HepG2 (cell line): Measurements from ENCODE around the gene NKD2. TPM values are rescaled to one million over a fixed set of nuclear protein-coding genes. Genes with fewer than 3 reads are reported as not detected.

Experiments
- ATRX ChIP-seq: sonication (generic); formaldehyde crosslinking; IDR thresholded peaks from 2 replicates; pipeline ENCODE4 v1.4.0; 2020; ENCODE audit warnings: missing genetic modification reagents, borderline replicate concordance
- DR1 ChIP-seq: sonication (generic); formaldehyde crosslinking; IDR thresholded peaks from 2 replicates; pipeline ENCODE4 v1.8.0; 2021; ENCODE audit warnings: mild to moderate bottlenecking, missing genetic modification reagents, inconsistent platforms
- PTBP1 ChIP-seq: fragments of 200-400 bp; formaldehyde crosslinking; IDR thresholded peaks from 2 replicates; pipeline ENCODE4 v1.6.1; 2018; ENCODE audit warnings: low read length, low read depth; ENCODE audit not compliant: poor library complexity, severe bottlenecking
- ZNF318 ChIP-seq: sonication (generic); formaldehyde crosslinking; IDR thresholded peaks from 2 replicates; pipeline ENCODE4 v1.4.0; 2020; ENCODE audit warnings: mild to moderate bottlenecking, missing genetic modification reagents
- ZNF33A ChIP-seq: sonication (generic); formaldehyde crosslinking; IDR thresholded peaks from 2 replicates; pipeline ENCODE4 v1.5.1; 2020; ENCODE audit warnings: missing genetic modification reagents, mild to moderate bottlenecking, moderate library complexity, borderline replicate concordance
- ZNF644 ChIP-seq: IDR thresholded peaks from 2 replicates; pipeline ENCODE4 v1.6.1; 2016; ENCODE audit warnings: low read depth
- ZNF770 ChIP-seq: sonication (generic); formaldehyde crosslinking; IDR thresholded peaks from 2 replicates; pipeline ENCODE4 v1.5.0; 2020; ENCODE audit warnings: mild to moderate bottlenecking, missing genetic modification reagents
- polyA plus RNA-seq, 8 experiments: library from polyadenylated mRNA; depleted of rRNA in 3 of 8; stranded (reverse) in 7 of 8; unstranded in 1 of 8; fragments of >200 nt; fragmentation: Illumina TruSeq in 4 of 8; extraction: Trizol in 4 of 8; gene quantifications; 2 replicates each; pipeline versions ENCODE4 v1.2.1 to v1.2.3, GENCODE V29; 2011 to 2016; ENCODE audit warnings: low read depth in 4 of 8, missing spikeins in 1 of 8, mixed read lengths in 1 of 8; ENCODE audit not compliant: insufficient read depth in 1 of 8
- total RNA-seq, 5 experiments: library from RNA; depleted of rRNA; stranded (reverse); fragments of >200 nt; fragmentation: Illumina TruSeq; extraction: Trizol; gene quantifications; 2 replicates each; pipeline ENCODE4 v1.2.3, GENCODE V29; 2016; ENCODE audit warnings: low read depth in 1 of 5

Gene NKD2
- total and polyA plus RNA-seq, 2 of the 13 experiments (the other 11 are each of a cell fraction or from before 2014, with no cell fraction given): 0.53 to 0.82 TPM

- TF ChIP-seq DR1 (CRISPR knock-in tag) (no peak), ZNF644 (CRISPR knock-in tag) (no peak), ZNF770 (CRISPR knock-in tag) (no peak), ATRX (no peak), ZNF318 (CRISPR knock-in tag) (no peak), PTBP1 (no peak), ZNF33A (CRISPR knock-in tag) (no peak)
These were observed 4.3 kb downstream of the NKD2 start (continued) for GRCh38 chr5:1012900-1013237.
